Cerebellar nuclear complex (tissue), 1 donor: ENCODE data around the gene DIAPH1.

Experiments used
- DNase-seq, 2 experiments: peaks; one replicate each; lab custom pipeline; 2025; lab: John Stamatoyannopoulos, UW

The DIAPH1 gene

DNA sequence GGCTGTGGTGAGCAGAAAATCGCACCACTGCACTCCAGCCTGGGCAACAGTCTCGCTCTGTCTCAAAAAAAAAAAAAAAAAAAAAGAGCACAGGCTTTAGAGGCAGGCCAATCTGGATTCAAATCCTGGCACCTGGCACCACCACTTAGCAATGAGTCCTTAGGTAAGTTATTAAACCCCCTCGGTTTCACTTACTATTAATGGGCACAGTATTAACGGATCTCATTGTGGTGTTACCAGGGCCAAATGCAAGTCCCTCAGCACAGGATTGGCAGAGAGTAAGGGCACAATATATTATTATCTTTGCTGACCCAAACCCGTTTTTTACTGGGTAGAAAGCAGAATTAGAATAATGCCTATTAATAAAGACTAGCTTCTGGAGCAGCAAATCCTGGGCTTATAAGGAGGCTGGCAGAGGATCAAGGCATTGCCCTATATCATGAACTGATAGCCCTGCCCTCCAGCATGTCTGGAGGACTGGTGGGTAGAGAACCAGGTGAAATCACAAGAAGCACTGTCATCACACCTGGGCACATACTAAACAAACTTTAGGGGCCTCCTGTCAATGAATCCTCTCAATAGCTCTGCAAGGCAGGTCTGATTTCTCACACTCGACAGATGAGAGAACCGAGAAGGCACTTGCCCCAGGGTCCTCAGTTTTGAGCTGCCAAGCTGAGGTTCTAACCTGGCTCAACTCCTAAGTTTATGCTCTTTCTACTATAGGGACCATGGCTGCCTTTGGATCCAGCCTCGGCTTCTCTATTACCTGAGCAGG lies 112.2 kb downstream of the DIAPH1 start:
- DNase-seq, result no peak

- DNase-seq, result no peak
Measured at GRCh38 chr5:141504216-141504615, 114.6 kb downstream of the DIAPH1 start.

DNA sequence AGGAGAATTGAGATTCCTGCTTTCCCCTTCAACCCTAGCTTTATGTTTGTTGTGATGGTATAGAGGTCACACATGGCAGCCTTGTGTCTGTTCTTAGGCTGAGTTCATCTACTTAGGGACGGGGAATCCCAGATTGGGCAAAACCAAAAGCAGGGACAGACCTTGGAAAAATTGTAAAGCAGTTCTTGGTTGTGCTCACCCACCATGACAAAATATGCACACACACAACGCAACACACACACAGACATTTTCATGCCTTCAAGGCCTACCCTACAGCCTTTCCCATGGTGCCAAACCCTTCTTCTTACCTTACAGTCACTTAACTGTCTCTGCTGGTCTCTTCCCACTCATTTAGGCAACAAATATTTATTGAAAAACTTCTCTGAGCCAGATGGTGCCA lies 115.1 kb downstream of the DIAPH1 start:
- DNase-seq, result no peak

GRCh38 chr5:141501761-141502160 lies 117.0 kb downstream of the DIAPH1 start:
- no peak for DNase-seq

- DNase-seq, result no peak
Measured at GRCh38 chr5:141496038-141496437, 122.8 kb downstream of the DIAPH1 start.

GRCh38 chr5:141495453-141495811 lies 123.4 kb downstream of the DIAPH1 start:
- no peak for DNase-seq

GRCh38 chr5:141494761-141495452 lies 123.9 kb downstream of the DIAPH1 start:
- no peak for DNase-seq

DNA sequence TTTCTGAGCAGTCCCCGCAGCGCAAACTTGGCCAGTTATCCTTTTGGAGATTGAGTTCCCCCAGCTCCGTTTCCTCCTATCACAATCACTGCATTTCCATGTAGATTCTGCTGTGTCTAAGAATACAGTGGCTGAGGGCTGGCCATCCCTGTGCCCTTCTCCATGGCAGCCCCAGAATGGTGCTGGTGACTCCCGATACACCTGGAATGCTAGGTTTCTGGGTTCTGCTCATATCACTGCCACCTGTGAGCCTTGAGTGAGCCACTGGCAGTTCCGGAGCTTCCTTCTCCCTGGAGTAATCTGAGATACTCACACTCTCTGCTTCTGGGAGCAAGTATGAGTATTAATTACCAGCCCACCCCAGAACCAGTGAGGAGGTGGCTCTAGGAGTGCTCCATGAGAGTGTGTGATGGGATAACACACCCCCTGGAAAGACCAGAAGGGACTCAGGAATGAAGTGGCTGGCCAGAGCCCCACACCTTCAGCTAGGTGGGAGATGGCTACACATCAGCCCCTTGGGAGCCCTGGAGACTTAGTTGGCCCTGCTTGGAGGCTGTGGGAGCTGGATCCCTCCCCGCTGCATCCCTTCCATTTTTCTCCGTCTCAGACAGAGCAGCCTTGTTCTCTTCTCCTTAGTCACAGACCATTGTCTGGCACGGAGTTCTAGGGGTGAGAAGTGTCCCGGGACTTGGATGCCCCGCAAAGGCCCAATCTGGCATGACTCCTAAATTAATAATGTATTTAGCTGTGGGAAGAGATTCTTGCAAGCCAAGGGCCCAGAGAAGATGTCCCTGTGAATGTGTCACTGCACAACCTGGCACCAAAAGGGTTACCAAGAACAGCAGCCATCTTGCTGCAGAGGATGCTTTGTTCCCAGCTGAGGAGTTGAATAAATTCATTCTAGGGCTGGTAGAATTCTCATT lies 125.0 kb downstream of the DIAPH1 start:
- no peak for DNase-seq

DNA sequence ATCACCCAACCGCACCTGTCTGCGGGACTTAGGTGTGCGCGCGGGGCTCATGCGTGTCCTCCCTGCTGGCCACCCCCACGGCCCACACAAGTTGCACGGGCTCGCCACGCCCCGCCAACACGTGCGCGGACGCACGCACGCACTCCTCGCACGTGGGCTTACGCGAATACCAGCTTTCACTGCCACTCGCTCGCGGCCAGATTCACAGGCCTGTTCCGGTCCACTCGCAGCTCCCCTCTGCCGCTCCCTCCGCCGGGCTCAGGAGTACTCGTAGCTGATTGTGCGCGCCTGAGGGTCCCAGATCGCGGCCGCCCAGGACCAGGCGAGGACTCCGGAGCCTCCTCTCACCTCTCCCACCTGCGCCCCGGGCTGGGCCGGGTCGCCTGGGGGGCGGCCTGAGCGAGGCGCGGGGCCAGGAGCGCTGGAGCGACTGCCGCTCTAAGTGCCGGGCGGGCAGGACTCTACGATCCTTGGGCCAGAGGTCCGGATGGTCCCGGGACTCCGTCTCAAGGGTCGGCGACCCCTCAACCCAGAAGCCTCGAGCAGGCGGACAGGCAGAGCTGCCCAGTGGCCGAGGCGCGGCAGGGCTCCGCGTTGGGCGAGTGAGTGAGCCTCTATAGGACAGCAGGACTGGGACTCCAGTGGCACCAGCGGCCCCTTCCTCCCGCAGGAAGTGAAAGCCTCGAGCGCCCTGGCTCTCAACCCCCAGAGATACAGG lies 126.5 kb downstream of the DIAPH1 start:
- DNase-seq, result no peak

- no peak for DNase-seq
Measured at GRCh38 chr5:141491323-141492167, 127.3 kb downstream of the DIAPH1 start.

DNA sequence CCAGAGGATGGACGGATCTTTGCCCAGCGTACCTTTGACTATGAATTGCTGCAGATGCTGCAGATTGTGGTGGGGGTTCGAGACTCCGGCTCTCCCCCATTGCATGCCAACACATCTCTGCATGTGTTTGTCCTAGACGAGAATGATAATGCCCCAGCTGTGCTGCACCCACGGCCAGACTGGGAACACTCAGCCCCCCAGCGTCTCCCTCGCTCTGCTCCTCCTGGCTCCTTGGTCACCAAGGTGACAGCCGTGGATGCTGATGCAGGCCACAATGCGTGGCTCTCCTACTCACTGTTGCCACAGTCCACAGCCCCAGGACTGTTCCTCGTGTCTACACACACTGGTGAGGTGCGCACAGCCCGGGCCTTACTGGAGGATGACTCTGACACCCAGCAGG lies 128.0 kb downstream of the DIAPH1 start:
- DNase-seq, result no peak

DNA sequence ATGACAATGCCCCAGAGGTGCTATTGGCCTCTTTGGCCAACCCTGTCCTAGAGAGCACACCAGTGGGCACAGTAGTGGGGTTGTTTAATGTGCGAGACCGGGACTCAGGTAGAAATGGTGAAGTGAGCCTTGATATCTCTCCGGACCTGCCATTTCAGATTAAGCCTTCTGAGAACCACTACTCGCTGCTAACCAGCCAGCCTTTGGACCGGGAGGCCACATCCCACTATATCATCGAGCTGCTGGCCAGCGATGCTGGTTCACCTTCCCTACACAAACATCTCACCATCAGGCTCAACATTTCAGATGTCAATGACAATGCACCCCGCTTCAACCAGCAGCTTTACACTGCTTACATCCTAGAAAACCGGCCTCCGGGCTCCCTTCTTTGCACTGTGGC lies 128.5 kb downstream of the DIAPH1 start:
- no peak for DNase-seq

DNA sequence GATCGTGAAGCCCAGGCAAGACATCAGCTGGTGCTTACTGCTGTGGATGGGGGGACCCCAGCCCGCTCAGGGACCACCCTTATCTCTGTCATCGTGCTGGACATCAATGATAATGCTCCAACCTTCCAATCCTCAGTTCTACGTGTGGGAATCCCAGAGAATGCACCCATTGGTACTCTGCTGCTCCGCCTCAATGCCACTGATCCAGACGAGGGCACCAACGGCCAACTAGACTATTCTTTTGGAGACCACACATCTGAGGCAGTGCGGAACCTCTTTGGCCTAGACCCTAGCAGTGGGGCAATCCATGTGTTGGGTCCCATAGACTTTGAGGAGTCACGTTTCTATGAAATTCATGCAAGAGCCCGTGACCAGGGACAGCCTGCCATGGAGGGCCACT lies 129.0 kb downstream of the DIAPH1 start:
- no peak for DNase-seq

GRCh38 chr5:141488591-141489561 lies 129.9 kb downstream of the DIAPH1 start, which contains the start of gene PCDHGC5:
TSS of gene PCDHGC5 (plus strand) at chr5:141489081. CDS start at chr5:141489241, 160 bp downstream.
- no peak for DNase-seq

DNA sequence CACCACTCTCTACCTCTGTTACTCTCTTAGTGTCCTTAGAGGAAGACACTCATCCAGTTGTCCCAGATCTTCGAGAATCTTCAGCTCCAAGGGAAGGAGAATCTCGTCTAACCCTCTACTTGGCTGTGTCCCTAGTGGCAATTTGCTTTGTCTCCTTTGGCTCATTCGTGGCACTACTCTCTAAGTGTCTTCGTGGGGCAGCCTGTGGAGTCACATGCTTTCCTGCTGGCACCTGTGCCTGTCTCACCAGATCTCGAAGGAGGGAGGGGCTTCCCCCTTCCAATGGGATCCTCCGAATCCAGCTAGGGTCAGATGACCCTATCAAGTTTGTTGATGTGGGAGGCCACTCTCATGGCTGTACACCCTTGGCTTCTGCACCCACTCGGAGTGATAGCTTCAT lies 131.7 kb downstream of the DIAPH1 start:
- no peak for DNase-seq

- DNase-seq, result no peak
Measured at GRCh38 chr5:141486091-141486490, 132.7 kb downstream of the DIAPH1 start.

DNA sequence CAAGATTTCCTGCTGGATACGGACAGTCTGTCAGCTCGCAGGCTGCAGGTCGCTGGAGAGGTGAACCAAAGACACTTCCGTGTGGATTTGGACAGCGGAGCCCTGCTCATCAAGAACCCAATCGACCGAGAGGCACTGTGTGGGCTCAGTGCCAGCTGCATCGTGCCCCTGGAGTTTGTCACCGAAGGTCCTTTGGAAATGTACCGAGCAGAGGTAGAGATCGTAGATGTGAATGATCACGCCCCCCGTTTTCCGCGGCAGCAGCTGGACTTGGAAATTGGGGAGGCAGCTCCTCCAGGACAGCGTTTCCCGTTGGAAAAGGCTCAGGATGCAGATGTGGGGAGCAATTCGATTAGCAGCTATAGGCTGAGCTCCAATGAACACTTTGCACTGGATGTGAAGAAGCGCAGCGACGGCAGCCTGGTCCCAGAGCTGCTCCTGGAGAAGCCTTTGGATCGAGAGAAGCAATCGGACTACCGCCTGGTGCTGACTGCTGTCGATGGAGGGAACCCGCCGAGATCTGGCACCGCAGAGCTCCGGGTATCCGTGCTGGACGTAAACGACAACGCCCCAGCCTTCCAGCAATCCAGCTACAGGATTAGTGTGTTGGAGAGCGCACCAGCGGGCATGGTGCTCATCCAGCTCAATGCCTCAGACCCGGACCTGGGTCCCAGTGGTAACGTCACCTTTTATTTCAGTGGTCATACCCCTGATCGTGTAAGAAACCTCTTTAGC lies 133.3 kb downstream of the DIAPH1 start:
- no peak for DNase-seq

- peak; percentile 40 to 66 for DNase-seq
Measured at GRCh38 chr5:141484641-141485311, 134.0 kb downstream of the DIAPH1 start, which contains the start of gene PCDHGC4. TSS of gene PCDHGC4 (plus strand) at chr5:141485030. CDS start at chr5:141485174, 144 bp downstream.
